Measurements from ENCODE around the gene BACH2. TPM values are rescaled to one million over a fixed set of nuclear protein-coding genes. Genes with fewer than 3 reads are reported as not detected.

Gene BACH2
- total and polyA plus RNA-seq, 10 of the 15 experiments (the other 5 are each of a cell fraction or from before 2014, with no cell fraction given): 0.03 to 0.28 (median 0.04) TPM; not detected in 3

DNA sequence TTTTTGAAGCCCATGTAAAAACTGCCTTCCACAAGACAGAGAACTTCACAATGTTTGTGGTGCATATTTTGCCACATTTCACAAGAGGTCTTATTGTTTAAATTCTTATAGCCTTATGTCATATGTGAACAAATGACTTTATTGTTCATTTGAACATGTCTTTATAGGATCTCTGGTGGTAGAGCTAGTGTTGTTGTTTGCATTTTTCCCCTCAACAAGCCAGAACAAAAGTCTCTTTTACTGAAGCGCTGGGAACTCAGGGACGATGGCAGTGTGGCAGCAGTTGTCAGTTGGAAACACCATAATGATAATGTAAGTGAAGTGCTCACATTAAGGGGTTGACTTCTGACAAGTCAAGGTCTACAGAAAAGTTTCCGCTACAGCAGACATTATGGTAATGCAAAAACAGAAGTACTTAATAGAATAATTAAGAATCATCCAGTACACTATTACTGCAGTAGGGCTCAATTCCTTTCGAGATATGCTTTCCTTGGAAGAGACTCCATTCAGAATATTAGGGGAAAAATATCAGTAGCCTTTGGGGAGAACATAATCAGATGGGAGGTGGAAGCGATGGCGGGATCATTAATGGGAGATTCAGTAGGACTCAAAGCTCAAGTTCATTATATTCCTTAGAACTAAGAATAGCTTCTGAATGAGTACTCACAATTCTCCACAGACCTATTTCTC lies 222.3 kb downstream of the BACH2 start:
- ChIA-PET CTCF (no interaction called here), RAD21 (ENCODE audit: unreplicated experiment) (no interaction called here), SMC1A (ENCODE audit: uncharacterized antibody, unreplicated experiment) (no interaction called here), POLR2A (no interaction called here)
- Histone ChIP-seq H3K4me2 (ENCODE audit: control insufficient read depth, insufficient read depth) (no peak overlapping the region), H3K36me3 (ENCODE audit: control insufficient read depth in 2 of 2, insufficient read depth in 2 of 2, low read length in 1 of 2) (no peaks in the 10 kb centered on the region), H3K4me3 (no peak overlapping the region), H3K79me2 (ENCODE audit: control insufficient read depth, insufficient read depth, low read length) (no peaks in the 10 kb centered on the region), H4K20me1 (ENCODE audit: control insufficient read depth, insufficient read depth) (no peaks in the 10 kb centered on the region), H3K4me1 (ENCODE audit: control insufficient read depth, insufficient read depth, low read length) (no peaks in the 10 kb centered on the region), H3K27me3 (replicated peaks in 1 of 2; ENCODE audit: control insufficient read depth in 2 of 2, insufficient read depth in 2 of 2, low read length in 1 of 2) (peaks cover 4 to 25% of the 10 kb centered on the region in 2 experiments; a peak in 3 of 4 replicates), H3K9ac (ENCODE audit: control insufficient read depth, insufficient read depth, low read length) (no peak overlapping the region), H3K27ac (ENCODE audit: control insufficient read depth, insufficient read depth) (no peak overlapping the region), H2AFZ (ENCODE audit: control insufficient read depth, low read depth, low read length) (no peak overlapping the region), H3K9me3 (replicated peaks; ENCODE audit: control insufficient read depth, insufficient read depth, low read length) (no peaks in the 10 kb centered on the region; the same call in 2 of the 3 replicates)
- TF ChIP-seq, protein P1, sequence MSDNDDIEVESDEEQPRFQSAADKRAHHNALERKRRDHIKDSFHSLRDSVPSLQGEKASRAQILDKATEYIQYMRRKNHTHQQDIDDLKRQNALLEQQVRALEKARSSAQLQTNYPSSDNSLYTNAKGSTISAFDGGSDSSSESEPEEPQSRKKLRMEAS (IDR thresholded peaks at IDR 0.05; ENCODE audit: low read depth, low read length): no peak
- no peak for TF ChIP-seq HDAC6 (IDR thresholded peaks at IDR 0.05; ENCODE audit: unreplicated experiment)
- no peak for TF ChIP-seq NFXL1 (IDR thresholded peaks at IDR 0.05; ENCODE audit: borderline replicate concordance)
- no peak for TF ChIP-seq ELK1 (IDR thresholded peaks at IDR 0.05; ENCODE audit: low read depth, low read length)
- no peak for TF ChIP-seq IKZF1 (conservative IDR thresholded peaks at IDR 0.05)
- no peak for TF ChIP-seq MTA3 (IDR thresholded peaks at IDR 0.05; ENCODE audit: borderline replicate concordance, low read length)
- TF ChIP-seq, protein P2, sequence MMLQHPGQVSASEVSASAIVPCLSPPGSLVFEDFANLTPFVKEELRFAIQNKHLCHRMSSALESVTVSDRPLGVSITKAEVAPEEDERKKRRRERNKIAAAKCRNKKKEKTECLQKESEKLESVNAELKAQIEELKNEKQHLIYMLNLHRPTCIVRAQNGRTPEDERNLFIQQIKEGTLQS (IDR thresholded peaks at IDR 0.05; ENCODE audit: borderline replicate concordance, extremely low read depth, low read depth, low read length): no peak
- TF ChIP-seq, protein P3, sequence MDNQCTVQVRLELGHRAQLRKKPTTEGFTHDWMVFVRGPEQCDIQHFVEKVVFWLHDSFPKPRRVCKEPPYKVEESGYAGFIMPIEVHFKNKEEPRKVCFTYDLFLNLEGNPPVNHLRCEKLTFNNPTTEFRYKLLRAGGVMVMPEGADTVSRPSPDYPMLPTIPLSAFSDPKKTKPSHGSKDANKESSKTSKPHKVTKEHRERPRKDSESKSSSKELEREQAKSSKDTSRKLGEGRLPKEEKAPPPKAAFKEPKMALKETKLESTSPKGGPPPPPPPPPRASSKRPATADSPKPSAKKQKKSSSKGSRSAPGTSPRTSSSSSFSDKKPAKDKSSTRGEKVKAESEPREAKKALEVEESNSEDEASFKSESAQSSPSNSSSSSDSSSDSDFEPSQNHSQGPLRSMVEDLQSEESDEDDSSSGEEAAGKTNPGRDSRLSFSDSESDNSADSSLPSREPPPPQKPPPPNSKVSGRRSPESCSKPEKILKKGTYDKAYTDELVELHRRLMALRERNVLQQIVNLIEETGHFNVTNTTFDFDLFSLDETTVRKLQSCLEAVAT (IDR thresholded peaks at IDR 0.05): no peak
- no peak for TF ChIP-seq GATAD2B (conservative IDR thresholded peaks at IDR 0.05; ENCODE audit: low read depth)
- no peak for TF ChIP-seq BACH1 (IDR thresholded peaks at IDR 0.05; ENCODE audit: borderline replicate concordance)
- no peak for TF ChIP-seq ZNF217 (IDR thresholded peaks at IDR 0.05)
- no peak for TF ChIP-seq KDM1A (IDR thresholded peaks at IDR 0.05; ENCODE audit: borderline replicate concordance)
- TF ChIP-seq RCOR1 (conservative IDR thresholded peaks at IDR 0.05; ENCODE audit: low read depth, low read length): no peak
- TF ChIP-seq, protein P4, sequence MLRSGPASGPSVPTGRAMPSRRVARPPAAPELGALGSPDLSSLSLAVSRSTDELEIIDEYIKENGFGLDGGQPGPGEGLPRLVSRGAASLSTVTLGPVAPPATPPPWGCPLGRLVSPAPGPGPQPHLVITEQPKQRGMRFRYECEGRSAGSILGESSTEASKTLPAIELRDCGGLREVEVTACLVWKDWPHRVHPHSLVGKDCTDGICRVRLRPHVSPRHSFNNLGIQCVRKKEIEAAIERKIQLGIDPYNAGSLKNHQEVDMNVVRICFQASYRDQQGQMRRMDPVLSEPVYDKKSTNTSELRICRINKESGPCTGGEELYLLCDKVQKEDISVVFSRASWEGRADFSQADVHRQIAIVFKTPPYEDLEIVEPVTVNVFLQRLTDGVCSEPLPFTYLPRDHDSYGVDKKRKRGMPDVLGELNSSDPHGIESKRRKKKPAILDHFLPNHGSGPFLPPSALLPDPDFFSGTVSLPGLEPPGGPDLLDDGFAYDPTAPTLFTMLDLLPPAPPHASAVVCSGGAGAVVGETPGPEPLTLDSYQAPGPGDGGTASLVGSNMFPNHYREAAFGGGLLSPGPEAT (IDR thresholded peaks at IDR 0.05; ENCODE audit: low read depth): no peak
- no peak for TF ChIP-seq ZSCAN29 (IDR thresholded peaks at IDR 0.05)
- no peak for TF ChIP-seq CBX5 (IDR thresholded peaks at IDR 0.05; ENCODE audit: low read depth)
- in situ Hi-C loops (cut with MboI): no loop called here
- BruUV-seq (replicated peaks): no TSS peak
- no peak for ATAC-seq
- intact Hi-C loops (cut with micrococcal nuclease; ENCODE audit: unreplicated experiment): no loop called here
- DNase-seq (ENCODE audit: low read depth, low spot score): no peak
- 67% methylated on average over 6 of the region's 6 CpGs for WGBS (ENCODE audit: insufficient coverage, insufficient replicate concordance, low lambda C conversion rate, missing lambda C conversion rate)
- no peak for FAIRE-seq
